Measurements from ENCODE around the gene ELF1. TPM values are rescaled to one million over a fixed set of nuclear protein-coding genes. Genes with fewer than 3 reads are reported as not detected.

The ELF1 gene
- total and polyA plus RNA-seq, 2 experiments from 2014 or later, result 7.0 to 12.7 TPM

DNA sequence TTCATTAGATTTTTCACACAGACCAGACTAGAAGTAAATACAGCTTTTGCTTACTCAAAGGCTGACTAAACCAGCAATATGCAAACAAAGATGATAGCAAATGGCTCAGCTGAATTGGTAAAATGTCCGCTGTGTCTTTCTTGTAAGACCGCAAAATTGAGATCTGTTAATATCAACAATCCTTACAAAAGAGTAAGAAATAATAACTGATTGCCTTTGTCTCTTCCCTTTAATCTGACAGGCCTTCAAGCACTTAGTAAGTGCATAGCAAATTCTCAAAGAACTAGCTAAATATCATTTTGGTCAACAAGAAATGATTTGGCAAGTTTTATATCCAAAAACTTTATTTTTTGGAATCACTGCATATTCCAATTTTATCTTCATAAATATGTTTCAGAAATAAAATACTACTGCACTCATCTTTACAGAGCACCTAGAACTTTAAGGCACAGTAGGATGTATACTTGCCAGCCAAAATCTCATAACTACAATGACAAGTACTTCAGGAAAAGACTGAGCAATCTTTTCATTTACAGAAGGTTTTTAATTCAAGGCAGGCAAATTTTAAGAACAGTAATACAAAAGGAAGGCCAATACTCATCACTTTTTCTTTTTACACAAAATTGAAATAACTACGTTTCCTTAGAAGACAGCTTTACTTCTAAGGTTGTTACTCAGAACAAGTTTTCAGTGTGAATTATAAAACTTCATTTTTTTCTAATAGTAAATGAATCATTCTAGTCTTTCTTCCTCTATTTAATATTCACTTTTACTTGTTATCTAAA, 1.1 kb downstream of the ELF1 start:
- DNase-seq (ENCODE audit: low spot score) (no peak), ATAC-seq (no peak)
- H2AFZ ChIP-seq, result no peak overlapping the region
- H3K4me3 ChIP-seq, result no peak overlapping the region
- Mint-ChIP-seq H3K4me1 (peaks cover 45% of the 10 kb centered on the region), H3K27ac (peak overlapping the region; percentile 49; the same call in 1 of the 2 replicates), H3K9me3 (no peaks in the 10 kb centered on the region), H3K36me3 (ENCODE audit: low read depth) (no peaks in the 10 kb centered on the region), H3K4me3 (no peak overlapping the region), H3K27me3 (ENCODE audit: insufficient read depth, low read depth, poor library complexity) (no peaks in the 10 kb centered on the region)
- H3K4me2 ChIP-seq, result no peak overlapping the region
- H3K4me1 ChIP-seq (ENCODE audit: insufficient read depth), result peaks cover 51% of the 10 kb centered on the region
- H3K27ac ChIP-seq (ENCODE audit: low read depth), result no peak overlapping the region
- no peaks in the 10 kb centered on the region for H3K9me2 ChIP-seq (ENCODE audit: insufficient read depth)
- H3K27me3 ChIP-seq (ENCODE audit: insufficient read depth), result no peaks in the 10 kb centered on the region
- H3K36me3 ChIP-seq (ENCODE audit: insufficient read depth), result no peaks in the 10 kb centered on the region
- TF ChIP-seq POLR2AphosphoS5 (IDR thresholded peaks at IDR 0.05; ENCODE audit: low read depth) (no peak), CREB1 (CRISPR knock-in tag; IDR thresholded peaks at IDR 0.05; ENCODE audit: low read depth) (no peak), STAT1 (IDR thresholded peaks at IDR 0.05; ENCODE audit: unreplicated experiment) (no peak), EZH2 (IDR thresholded peaks at IDR 0.05; ENCODE audit: low read depth, unreplicated experiment) (no peak), ZNF331 (CRISPR knock-in tag; IDR thresholded peaks at IDR 0.05; ENCODE audit: low read depth) (no peak), ZNF114 (CRISPR knock-in tag; IDR thresholded peaks at IDR 0.05) (no peak), JUNB (IDR thresholded peaks at IDR 0.05; ENCODE audit: unreplicated experiment) (no peak), EZH2phosphoT487 (IDR thresholded peaks at IDR 0.05; ENCODE audit: unreplicated experiment) (no peak), NANOG (IDR thresholded peaks at IDR 0.05; ENCODE audit: borderline replicate concordance) (no peak)
- TF ChIP-seq, protein P1, sequence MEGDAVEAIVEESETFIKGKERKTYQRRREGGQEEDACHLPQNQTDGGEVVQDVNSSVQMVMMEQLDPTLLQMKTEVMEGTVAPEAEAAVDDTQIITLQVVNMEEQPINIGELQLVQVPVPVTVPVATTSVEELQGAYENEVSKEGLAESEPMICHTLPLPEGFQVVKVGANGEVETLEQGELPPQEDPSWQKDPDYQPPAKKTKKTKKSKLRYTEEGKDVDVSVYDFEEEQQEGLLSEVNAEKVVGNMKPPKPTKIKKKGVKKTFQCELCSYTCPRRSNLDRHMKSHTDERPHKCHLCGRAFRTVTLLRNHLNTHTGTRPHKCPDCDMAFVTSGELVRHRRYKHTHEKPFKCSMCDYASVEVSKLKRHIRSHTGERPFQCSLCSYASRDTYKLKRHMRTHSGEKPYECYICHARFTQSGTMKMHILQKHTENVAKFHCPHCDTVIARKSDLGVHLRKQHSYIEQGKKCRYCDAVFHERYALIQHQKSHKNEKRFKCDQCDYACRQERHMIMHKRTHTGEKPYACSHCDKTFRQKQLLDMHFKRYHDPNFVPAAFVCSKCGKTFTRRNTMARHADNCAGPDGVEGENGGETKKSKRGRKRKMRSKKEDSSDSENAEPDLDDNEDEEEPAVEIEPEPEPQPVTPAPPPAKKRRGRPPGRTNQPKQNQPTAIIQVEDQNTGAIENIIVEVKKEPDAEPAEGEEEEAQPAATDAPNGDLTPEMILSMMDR (conservative IDR thresholded peaks at IDR 0.05; ENCODE audit: low read depth in 2 of 2), result no peak
- TF ChIP-seq, protein P2, sequence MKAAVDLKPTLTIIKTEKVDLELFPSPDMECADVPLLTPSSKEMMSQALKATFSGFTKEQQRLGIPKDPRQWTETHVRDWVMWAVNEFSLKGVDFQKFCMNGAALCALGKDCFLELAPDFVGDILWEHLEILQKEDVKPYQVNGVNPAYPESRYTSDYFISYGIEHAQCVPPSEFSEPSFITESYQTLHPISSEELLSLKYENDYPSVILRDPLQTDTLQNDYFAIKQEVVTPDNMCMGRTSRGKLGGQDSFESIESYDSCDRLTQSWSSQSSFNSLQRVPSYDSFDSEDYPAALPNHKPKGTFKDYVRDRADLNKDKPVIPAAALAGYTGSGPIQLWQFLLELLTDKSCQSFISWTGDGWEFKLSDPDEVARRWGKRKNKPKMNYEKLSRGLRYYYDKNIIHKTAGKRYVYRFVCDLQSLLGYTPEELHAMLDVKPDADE (IDR thresholded peaks at IDR 0.05), result no peak
- TF ChIP-seq, protein P3, sequence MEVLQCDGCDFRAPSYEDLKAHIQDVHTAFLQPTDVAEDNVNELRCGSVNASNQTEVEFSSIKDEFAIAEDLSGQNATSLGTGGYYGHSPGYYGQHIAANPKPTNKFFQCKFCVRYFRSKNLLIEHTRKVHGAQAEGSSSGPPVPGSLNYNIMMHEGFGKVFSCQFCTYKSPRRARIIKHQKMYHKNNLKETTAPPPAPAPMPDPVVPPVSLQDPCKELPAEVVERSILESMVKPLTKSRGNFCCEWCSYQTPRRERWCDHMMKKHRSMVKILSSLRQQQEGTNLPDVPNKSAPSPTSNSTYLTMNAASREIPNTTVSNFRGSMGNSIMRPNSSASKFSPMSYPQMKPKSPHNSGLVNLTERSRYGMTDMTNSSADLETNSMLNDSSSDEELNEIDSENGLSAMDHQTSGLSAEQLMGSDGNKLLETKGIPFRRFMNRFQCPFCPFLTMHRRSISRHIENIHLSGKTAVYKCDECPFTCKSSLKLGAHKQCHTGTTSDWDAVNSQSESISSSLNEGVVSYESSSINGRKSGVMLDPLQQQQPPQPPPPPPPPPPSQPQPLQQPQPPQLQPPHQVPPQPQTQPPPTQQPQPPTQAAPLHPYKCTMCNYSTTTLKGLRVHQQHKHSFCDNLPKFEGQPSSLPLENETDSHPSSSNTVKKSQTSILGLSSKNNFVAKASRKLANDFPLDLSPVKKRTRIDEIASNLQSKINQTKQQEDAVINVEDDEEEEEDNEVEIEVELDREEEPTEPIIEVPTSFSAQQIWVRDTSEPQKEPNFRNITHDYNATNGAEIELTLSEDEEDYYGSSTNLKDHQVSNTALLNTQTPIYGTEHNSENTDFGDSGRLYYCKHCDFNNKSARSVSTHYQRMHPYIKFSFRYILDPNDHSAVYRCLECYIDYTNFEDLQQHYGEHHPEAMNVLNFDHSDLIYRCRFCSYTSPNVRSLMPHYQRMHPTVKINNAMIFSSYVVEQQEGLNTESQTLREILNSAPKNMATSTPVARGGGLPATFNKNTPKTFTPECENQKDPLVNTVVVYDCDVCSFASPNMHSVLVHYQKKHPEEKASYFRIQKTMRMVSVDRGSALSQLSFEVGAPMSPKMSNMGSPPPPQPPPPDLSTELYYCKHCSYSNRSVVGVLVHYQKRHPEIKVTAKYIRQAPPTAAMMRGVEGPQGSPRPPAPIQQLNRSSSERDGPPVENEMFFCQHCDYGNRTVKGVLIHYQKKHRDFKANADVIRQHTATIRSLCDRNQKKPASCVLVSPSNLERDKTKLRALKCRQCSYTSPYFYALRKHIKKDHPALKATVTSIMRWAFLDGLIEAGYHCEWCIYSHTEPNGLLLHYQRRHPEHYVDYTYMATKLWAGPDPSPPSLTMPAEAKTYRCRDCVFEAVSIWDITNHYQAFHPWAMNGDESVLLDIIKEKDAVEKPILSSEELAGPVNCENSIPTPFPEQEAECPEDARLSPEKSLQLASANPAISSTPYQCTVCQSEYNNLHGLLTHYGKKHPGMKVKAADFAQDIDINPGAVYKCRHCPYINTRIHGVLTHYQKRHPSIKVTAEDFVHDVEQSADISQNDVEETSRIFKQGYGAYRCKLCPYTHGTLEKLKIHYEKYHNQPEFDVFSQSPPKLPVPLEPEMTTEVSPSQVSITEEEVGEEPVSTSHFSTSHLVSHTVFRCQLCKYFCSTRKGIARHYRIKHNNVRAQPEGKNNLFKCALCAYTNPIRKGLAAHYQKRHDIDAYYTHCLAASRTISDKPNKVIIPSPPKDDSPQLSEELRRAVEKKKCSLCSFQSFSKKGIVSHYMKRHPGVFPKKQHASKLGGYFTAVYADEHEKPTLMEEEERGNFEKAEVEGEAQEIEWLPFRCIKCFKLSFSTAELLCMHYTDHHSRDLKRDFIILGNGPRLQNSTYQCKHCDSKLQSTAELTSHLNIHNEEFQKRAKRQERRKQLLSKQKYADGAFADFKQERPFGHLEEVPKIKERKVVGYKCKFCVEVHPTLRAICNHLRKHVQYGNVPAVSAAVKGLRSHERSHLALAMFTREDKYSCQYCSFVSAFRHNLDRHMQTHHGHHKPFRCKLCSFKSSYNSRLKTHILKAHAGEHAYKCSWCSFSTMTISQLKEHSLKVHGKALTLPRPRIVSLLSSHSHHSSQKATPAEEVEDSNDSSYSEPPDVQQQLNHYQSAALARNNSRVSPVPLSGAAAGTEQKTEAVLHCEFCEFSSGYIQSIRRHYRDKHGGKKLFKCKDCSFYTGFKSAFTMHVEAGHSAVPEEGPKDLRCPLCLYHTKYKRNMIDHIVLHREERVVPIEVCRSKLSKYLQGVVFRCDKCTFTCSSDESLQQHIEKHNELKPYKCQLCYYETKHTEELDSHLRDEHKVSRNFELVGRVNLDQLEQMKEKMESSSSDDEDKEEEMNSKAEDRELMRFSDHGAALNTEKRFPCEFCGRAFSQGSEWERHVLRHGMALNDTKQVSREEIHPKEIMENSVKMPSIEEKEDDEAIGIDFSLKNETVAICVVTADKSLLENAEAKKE (CRISPR knock-in tag; IDR thresholded peaks at IDR 0.05), result no peak
- TF ChIP-seq, protein P4, sequence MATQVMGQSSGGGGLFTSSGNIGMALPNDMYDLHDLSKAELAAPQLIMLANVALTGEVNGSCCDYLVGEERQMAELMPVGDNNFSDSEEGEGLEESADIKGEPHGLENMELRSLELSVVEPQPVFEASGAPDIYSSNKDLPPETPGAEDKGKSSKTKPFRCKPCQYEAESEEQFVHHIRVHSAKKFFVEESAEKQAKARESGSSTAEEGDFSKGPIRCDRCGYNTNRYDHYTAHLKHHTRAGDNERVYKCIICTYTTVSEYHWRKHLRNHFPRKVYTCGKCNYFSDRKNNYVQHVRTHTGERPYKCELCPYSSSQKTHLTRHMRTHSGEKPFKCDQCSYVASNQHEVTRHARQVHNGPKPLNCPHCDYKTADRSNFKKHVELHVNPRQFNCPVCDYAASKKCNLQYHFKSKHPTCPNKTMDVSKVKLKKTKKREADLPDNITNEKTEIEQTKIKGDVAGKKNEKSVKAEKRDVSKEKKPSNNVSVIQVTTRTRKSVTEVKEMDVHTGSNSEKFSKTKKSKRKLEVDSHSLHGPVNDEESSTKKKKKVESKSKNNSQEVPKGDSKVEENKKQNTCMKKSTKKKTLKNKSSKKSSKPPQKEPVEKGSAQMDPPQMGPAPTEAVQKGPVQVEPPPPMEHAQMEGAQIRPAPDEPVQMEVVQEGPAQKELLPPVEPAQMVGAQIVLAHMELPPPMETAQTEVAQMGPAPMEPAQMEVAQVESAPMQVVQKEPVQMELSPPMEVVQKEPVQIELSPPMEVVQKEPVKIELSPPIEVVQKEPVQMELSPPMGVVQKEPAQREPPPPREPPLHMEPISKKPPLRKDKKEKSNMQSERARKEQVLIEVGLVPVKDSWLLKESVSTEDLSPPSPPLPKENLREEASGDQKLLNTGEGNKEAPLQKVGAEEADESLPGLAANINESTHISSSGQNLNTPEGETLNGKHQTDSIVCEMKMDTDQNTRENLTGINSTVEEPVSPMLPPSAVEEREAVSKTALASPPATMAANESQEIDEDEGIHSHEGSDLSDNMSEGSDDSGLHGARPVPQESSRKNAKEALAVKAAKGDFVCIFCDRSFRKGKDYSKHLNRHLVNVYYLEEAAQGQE (IDR thresholded peaks at IDR 0.05; ENCODE audit: unreplicated experiment), result no peak
- 0 out of 2 replicates have a peak, but pooled peaks cover 3% of the 10 kb centered on the region for H3K79me2 ChIP-seq (replicated peaks; ENCODE audit: insufficient read depth)
- H3F3A ChIP-seq (replicated peaks; ENCODE audit: low read depth), result no peaks in the 10 kb centered on the region
- H4K20me1 ChIP-seq (replicated peaks; ENCODE audit: insufficient read depth), result no peaks in the 10 kb centered on the region
